ENCODE measurements around the gene EXPH5. TPM values are rescaled to one million over a fixed set of nuclear protein-coding genes. Genes with fewer than 3 reads are reported as not detected.

Gene EXPH5
- total RNA-seq, 1 experiment from 2014 or later = 18.3 TPM

DNA sequence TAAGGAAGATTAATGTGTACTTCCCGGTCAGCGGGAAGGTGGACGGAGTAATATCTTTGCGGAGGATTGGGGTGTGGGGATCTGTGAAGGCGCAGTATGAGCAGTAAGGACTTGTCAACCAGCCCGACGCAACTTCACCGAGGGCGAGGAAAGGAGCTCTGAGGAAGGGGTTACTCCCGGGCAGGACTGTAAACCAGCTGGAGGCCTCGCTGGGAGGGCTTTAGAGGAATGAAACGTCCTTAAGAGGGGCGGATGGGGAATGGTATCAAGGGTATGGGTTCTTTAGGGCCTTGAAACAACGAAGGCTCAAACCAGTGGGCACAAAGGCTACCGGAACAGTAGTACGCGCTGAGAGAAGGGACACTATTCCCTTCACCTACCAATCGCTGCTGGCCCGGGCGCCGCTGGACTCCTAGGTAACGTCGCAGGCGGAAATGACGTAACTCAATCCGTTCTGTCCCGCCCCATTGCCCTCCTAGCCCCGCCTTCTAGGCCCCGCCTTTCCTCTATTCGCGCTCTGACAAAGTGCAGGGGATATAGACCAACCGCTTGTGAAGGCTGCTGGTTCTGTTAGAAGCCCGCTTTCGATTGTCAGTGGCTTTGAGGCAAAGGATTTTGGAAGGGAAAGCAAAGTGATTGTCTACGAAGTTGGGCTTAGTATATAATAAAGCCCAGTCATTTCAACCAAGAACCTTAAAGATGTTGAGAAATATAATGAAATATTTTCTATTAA, 126.3 kb downstream of the EXPH5 start, which contains the start of gene C11orf65:
Gene C11orf65 (minus strand): TSS at position 439 of the 733 bp plus-strand sequence. CDS start 5,970 bp downstream, outside the sequence.
- Histone ChIP-seq H3K9me3 (ENCODE audit: control insufficient read depth in 1 of 2, insufficient read depth in 1 of 2, low read depth in 1 of 2, low read length in 2 of 2) (no peaks in the 10 kb centered on the region), H3K9me2 (ENCODE audit: insufficient read depth) (no peaks in the 10 kb centered on the region), H4K20me1 (ENCODE audit: insufficient read depth) (no peaks in the 10 kb centered on the region), H3K4me2 (ENCODE audit: low read length) (peak within 1 kb of the TSS; percentile 85), H3K27ac (ENCODE audit: low read depth, low read length) (peak within 1 kb of the TSS; percentile 86), H3K27me3 (ENCODE audit: insufficient read depth, low read length) (no peaks in the 10 kb centered on the region), H3K4me1 (ENCODE audit: control insufficient read depth in 1 of 2, insufficient read depth in 2 of 2, low read length in 2 of 2) (peaks cover 5 to 14% of the 10 kb centered on the region in 2 experiments; a peak in 3 of 4 replicates), H3K4me3 (replicated peaks in 1 of 2; ENCODE audit: low read depth in 1 of 2, low read length in 2 of 2) (peak within 1 kb of the TSS; percentile 60 to 88), H3K36me3 (ENCODE audit: control insufficient read depth in 1 of 2, insufficient read depth in 2 of 2, low read length in 2 of 2) (no peaks in the 10 kb centered on the region), H2AFZ (ENCODE audit: low read depth, low read length, poor library complexity, severe bottlenecking) (peak within 1 kb of the TSS; percentile 29), H3K79me2 (ENCODE audit: insufficient read depth, low read length) (no peaks in the 10 kb centered on the region), H3K9ac (ENCODE audit: low read length) (peak within 1 kb of the TSS; percentile 87)
- ChIA-PET POLR2A (no interaction called here), CTCF (no interaction called here), RAD21 (ENCODE audit: low non-redundant PET in 1 of 2, low total read pairs in 2 of 2, uncharacterized antibody in 2 of 2, unreplicated experiment in 2 of 2) (no interaction called here)
- TF ChIP-seq SP1 (IDR thresholded peaks at IDR 0.05; ENCODE audit: low read depth) = peak; percentile 73
- no peak; the same call in 1 of the 2 replicates for TF ChIP-seq CBX3 (IDR thresholded peaks at IDR 0.05; ENCODE audit: low read depth)
- TF ChIP-seq, protein P1, sequence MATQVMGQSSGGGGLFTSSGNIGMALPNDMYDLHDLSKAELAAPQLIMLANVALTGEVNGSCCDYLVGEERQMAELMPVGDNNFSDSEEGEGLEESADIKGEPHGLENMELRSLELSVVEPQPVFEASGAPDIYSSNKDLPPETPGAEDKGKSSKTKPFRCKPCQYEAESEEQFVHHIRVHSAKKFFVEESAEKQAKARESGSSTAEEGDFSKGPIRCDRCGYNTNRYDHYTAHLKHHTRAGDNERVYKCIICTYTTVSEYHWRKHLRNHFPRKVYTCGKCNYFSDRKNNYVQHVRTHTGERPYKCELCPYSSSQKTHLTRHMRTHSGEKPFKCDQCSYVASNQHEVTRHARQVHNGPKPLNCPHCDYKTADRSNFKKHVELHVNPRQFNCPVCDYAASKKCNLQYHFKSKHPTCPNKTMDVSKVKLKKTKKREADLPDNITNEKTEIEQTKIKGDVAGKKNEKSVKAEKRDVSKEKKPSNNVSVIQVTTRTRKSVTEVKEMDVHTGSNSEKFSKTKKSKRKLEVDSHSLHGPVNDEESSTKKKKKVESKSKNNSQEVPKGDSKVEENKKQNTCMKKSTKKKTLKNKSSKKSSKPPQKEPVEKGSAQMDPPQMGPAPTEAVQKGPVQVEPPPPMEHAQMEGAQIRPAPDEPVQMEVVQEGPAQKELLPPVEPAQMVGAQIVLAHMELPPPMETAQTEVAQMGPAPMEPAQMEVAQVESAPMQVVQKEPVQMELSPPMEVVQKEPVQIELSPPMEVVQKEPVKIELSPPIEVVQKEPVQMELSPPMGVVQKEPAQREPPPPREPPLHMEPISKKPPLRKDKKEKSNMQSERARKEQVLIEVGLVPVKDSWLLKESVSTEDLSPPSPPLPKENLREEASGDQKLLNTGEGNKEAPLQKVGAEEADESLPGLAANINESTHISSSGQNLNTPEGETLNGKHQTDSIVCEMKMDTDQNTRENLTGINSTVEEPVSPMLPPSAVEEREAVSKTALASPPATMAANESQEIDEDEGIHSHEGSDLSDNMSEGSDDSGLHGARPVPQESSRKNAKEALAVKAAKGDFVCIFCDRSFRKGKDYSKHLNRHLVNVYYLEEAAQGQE (IDR thresholded peaks at IDR 0.05; ENCODE audit: low read depth) = no peak
- no peak for TF ChIP-seq YY1 (IDR thresholded peaks at IDR 0.05; ENCODE audit: extremely low read depth, insufficient replicate concordance, low read depth, low read length)
- peak; percentile 65; the same call in 1 of the 2 replicates for TF ChIP-seq ZFX (IDR thresholded peaks at IDR 0.05)
- no peak for TF ChIP-seq FOSL1 (IDR thresholded peaks at IDR 0.05; ENCODE audit: low read depth)
- peak; percentile 93 for TF ChIP-seq POLR2A (IDR thresholded peaks at IDR 0.05; ENCODE audit: borderline replicate concordance, extremely low read depth, insufficient read depth, insufficient read length)
- peak; percentile 82 for TF ChIP-seq SIN3A (IDR thresholded peaks at IDR 0.05; ENCODE audit: low read depth)
- TF ChIP-seq POLR2AphosphoS5 (IDR thresholded peaks at IDR 0.05; ENCODE audit: low read depth, low read length) = peak; percentile 99
- TF ChIP-seq SRF (IDR thresholded peaks at IDR 0.05; ENCODE audit: low read depth) = peak; percentile 81; the same call in 1 of the 2 replicates
- peak; percentile 96 for DNase-seq (ENCODE audit: low read depth, low spot score)
- intact Hi-C loops (cut with micrococcal nuclease) = loop anchor here (2.0 kb wide), 1 partner anchor 30 kb away; no protein-coding TSS in a partner anchor
- BruUV-seq (replicated peaks) = no TSS peak
- peak; percentile 99 for ATAC-seq

All from HCT116 (cell line).